ENCODE measurements around the gene SLC39A5. TPM values are rescaled to one million over a fixed set of nuclear protein-coding genes. Genes with fewer than 3 reads are reported as not detected.

Gene SLC39A5
- total and polyA plus RNA-seq, 2 of the 13 experiments (the other 11 are each of a cell fraction or from before 2014, with no cell fraction given), result 59.7 to 101 TPM

DNA sequence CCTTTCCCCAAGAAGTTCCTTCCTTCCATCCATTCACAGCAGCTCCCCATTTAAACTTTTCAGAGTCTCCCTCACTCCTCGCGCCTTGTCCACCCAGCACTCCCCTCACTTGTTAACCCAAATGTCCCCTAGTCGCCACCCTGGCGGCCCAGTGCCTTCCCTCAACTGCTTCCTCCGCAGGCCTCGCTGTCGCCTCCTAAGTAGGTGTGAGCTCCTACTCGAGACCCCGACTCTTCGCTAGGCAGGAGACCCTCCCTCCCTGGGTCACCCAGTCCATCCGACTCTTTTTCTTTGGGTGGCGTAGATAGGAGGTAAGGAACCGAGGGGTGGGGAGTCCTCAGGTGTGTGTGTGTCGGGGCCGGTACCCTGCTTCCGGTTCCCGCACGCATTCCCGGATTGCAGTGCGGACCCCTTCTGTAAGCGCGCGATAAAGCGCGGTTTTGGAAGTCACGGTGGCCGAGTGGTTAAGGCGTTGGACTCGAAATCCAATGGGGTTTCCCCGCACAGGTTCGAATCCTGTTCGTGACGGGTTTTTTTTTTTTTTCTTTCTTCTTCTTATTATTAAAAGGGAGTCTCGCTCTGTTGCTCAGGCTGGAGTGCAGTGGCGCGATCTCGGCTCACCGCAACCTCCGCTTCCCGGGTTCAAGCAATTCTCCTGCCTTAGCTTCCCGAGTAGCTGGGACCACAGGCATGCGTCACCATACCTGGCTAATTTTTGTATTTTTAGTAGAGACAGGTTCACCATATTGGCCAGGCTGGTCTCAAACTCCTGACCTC is 39.7 kb upstream of the SLC39A5 start (continued):
- TF ChIP-seq, protein P1, sequence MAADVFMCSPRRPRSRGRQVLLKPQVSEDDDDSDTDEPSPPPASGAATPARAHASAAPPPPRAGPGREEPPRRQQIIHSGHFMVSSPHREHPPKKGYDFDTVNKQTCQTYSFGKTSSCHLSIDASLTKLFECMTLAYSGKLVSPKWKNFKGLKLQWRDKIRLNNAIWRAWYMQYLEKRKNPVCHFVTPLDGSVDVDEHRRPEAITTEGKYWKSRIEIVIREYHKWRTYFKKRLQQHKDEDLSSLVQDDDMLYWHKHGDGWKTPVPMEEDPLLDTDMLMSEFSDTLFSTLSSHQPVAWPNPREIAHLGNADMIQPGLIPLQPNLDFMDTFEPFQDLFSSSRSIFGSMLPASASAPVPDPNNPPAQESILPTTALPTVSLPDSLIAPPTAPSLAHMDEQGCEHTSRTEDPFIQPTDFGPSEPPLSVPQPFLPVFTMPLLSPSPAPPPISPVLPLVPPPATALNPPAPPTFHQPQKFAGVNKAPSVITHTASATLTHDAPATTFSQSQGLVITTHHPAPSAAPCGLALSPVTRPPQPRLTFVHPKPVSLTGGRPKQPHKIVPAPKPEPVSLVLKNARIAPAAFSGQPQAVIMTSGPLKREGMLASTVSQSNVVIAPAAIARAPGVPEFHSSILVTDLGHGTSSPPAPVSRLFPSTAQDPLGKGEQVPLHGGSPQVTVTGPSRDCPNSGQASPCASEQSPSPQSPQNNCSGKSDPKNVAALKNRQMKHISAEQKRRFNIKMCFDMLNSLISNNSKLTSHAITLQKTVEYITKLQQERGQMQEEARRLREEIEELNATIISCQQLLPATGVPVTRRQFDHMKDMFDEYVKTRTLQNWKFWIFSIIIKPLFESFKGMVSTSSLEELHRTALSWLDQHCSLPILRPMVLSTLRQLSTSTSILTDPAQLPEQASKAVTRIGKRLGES (CRISPR knock-in tag; IDR thresholded peaks at IDR 0.05; ENCODE audit: borderline replicate concordance), result no peak
- TF ChIP-seq ARID2 (CRISPR knock-in tag; IDR thresholded peaks at IDR 0.05; ENCODE audit: borderline replicate concordance), result no peak
- TF ChIP-seq, protein P2, sequence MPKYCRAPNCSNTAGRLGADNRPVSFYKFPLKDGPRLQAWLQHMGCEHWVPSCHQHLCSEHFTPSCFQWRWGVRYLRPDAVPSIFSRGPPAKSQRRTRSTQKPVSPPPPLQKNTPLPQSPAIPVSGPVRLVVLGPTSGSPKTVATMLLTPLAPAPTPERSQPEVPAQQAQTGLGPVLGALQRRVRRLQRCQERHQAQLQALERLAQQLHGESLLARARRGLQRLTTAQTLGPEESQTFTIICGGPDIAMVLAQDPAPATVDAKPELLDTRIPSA (CRISPR knock-in tag; IDR thresholded peaks at IDR 0.05; ENCODE audit: borderline replicate concordance), result no peak; the same call in 1 of the 2 replicates
- TF ChIP-seq, protein P3, sequence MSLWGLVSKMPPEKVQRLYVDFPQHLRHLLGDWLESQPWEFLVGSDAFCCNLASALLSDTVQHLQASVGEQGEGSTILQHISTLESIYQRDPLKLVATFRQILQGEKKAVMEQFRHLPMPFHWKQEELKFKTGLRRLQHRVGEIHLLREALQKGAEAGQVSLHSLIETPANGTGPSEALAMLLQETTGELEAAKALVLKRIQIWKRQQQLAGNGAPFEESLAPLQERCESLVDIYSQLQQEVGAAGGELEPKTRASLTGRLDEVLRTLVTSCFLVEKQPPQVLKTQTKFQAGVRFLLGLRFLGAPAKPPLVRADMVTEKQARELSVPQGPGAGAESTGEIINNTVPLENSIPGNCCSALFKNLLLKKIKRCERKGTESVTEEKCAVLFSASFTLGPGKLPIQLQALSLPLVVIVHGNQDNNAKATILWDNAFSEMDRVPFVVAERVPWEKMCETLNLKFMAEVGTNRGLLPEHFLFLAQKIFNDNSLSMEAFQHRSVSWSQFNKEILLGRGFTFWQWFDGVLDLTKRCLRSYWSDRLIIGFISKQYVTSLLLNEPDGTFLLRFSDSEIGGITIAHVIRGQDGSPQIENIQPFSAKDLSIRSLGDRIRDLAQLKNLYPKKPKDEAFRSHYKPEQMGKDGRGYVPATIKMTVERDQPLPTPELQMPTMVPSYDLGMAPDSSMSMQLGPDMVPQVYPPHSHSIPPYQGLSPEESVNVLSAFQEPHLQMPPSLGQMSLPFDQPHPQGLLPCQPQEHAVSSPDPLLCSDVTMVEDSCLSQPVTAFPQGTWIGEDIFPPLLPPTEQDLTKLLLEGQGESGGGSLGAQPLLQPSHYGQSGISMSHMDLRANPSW (CRISPR knock-in tag; IDR thresholded peaks at IDR 0.05; ENCODE audit: borderline replicate concordance), result 0 out of 2 replicates have a peak, but pooled peaks have one; percentile 70
- TF ChIP-seq, protein P4, sequence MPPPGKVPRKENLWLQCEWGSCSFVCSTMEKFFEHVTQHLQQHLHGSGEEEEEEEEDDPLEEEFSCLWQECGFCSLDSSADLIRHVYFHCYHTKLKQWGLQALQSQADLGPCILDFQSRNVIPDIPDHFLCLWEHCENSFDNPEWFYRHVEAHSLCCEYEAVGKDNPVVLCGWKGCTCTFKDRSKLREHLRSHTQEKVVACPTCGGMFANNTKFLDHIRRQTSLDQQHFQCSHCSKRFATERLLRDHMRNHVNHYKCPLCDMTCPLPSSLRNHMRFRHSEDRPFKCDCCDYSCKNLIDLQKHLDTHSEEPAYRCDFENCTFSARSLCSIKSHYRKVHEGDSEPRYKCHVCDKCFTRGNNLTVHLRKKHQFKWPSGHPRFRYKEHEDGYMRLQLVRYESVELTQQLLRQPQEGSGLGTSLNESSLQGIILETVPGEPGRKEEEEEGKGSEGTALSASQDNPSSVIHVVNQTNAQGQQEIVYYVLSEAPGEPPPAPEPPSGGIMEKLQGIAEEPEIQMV (CRISPR knock-in tag; IDR thresholded peaks at IDR 0.05; ENCODE audit: low read depth), result no peak
- TF ChIP-seq, protein P5, sequence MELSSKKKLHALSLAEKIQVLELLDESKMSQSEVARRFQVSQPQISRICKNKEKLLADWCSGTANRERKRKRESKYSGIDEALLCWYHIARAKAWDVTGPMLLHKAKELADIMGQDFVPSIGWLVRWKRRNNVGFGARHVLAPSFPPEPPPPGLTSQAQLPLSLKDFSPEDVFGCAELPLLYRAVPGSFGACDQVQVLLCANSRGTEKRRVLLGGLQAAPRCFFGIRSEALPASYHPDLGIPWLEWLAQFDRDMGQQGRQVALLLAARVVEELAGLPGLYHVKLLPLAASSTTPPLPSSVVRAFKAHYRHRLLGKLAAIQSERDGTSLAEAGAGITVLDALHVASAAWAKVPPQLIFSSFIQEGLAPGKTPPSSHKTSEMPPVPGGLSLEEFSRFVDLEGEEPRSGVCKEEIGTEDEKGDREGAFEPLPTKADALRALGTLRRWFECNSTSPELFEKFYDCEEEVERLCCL (CRISPR knock-in tag; IDR thresholded peaks at IDR 0.05; ENCODE audit: borderline replicate concordance), result no peak
- no peak for TF ChIP-seq CENPX (CRISPR knock-in tag; IDR thresholded peaks at IDR 0.05)
- peak; percentile 20; the same call in 1 of the 2 replicates for TF ChIP-seq EED (CRISPR knock-in tag; IDR thresholded peaks at IDR 0.05)
- TF ChIP-seq SETDB1 (CRISPR knock-in tag; IDR thresholded peaks at IDR 0.05; ENCODE audit: borderline replicate concordance), result no peak
- TF ChIP-seq, protein P6, sequence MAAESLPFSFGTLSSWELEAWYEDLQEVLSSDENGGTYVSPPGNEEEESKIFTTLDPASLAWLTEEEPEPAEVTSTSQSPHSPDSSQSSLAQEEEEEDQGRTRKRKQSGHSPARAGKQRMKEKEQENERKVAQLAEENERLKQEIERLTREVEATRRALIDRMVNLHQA (CRISPR knock-in tag; IDR thresholded peaks at IDR 0.05), result no peak
- TF ChIP-seq ZFP36L2 (CRISPR knock-in tag; IDR thresholded peaks at IDR 0.05), result no peak
- TF ChIP-seq MAFF (IDR thresholded peaks at IDR 0.05; ENCODE audit: low read depth, low read length), result no peak
- TF ChIP-seq GZF1 (CRISPR knock-in tag; IDR thresholded peaks at IDR 0.05), result peak; percentile 27; the same call in 1 of the 2 replicates
- TF ChIP-seq ZNF101 (CRISPR knock-in tag; IDR thresholded peaks at IDR 0.05; ENCODE audit: borderline replicate concordance, low read depth), result no peak
- peak; percentile 78 for TF ChIP-seq ZNF124 (CRISPR knock-in tag; IDR thresholded peaks at IDR 0.05)
- TF ChIP-seq HNRNPK (IDR thresholded peaks at IDR 0.05; ENCODE audit: low read depth, low read length, poor library complexity, severe bottlenecking), result no peak
- no peak for TF ChIP-seq MBNL3 (CRISPR knock-in tag; conservative IDR thresholded peaks at IDR 0.05)
- TF ChIP-seq ZNF562 (CRISPR knock-in tag; IDR thresholded peaks at IDR 0.05; ENCODE audit: borderline replicate concordance), result no peak
- no peak for TF ChIP-seq POGZ (CRISPR knock-in tag; IDR thresholded peaks at IDR 0.05)

All from HepG2 (cell line).